GM18517 (cell line): Measurements from ENCODE around the gene CACNA1B.
"Not testable (repeated sequence)": the region's sequence is repeated elsewhere in the genome, so short reads cannot be mapped to it uniquely, and the experiment has no call there.

Experiments
- ATAC-seq: cut with Tn5 transposase; IDR thresholded peaks from one replicate; pipeline ENCODE4 v1.9.1; 2021; ENCODE audit warnings: mild to moderate bottlenecking, moderate library complexity; ENCODE audit not compliant: unreplicated experiment

The CACNA1B gene

GRCh38 chr9:137865581-137866145 is 11.9 kb upstream of the CACNA1B start:
- no peak for ATAC-seq

GRCh38 chr9:137866226-137867141 is 11.1 kb upstream of the CACNA1B start:
- ATAC-seq, result no peak

GRCh38 chr9:137870432-137870831 is 7.2 kb upstream of the CACNA1B start:
- ATAC-seq, result no peak

GRCh38 chr9:137872296-137872695 is 5.3 kb upstream of the CACNA1B start:
- no peak for ATAC-seq

- ATAC-seq, result no peak
Measured at GRCh38 chr9:137873408-137873807, 4.2 kb upstream of the CACNA1B start.

GRCh38 chr9:137873858-137874362 is 3.7 kb upstream of the CACNA1B start:
- ATAC-seq, result no peak

GRCh38 chr9:137875354-137875753 is 2.2 kb upstream of the CACNA1B start:
- ATAC-seq, result no peak

GRCh38 chr9:137875846-137876245 is 1.7 kb upstream of the CACNA1B start:
- ATAC-seq, result no peak

- no peak for ATAC-seq
Measured at GRCh38 chr9:137876269-137876668, 1.3 kb upstream of the CACNA1B start.

GRCh38 chr9:137876781-137877386 is 698 bp upstream of the CACNA1B start:
- ATAC-seq, result no peak

- no peak for ATAC-seq
Measured at GRCh38 chr9:137878146-137878941, 762 bp downstream of the CACNA1B start.

GRCh38 chr9:137879052-137879451 is 1.5 kb downstream of the CACNA1B start:
- no peak for ATAC-seq

- no peak for ATAC-seq
Measured at GRCh38 chr9:137879566-137880150, 2.1 kb downstream of the CACNA1B start.

- no peak for ATAC-seq
Measured at GRCh38 chr9:137880160-137880975, 2.8 kb downstream of the CACNA1B start.

- ATAC-seq, result no peak
Measured at GRCh38 chr9:137880976-137881530, 3.5 kb downstream of the CACNA1B start.

- no peak for ATAC-seq
Measured at GRCh38 chr9:137881591-137882505, 4.3 kb downstream of the CACNA1B start.

- ATAC-seq, result no peak
Measured at GRCh38 chr9:137882506-137882821, 4.9 kb downstream of the CACNA1B start.

- ATAC-seq, result not testable (repeated sequence)
Measured at GRCh38 chr9:137883977-137884376, 6.4 kb downstream of the CACNA1B start.
